ENCODE measurements around the gene IPO13.

The IPO13 gene

GRCh38 chr1:43987159-43987902, 40.6 kb downstream of the IPO13 start:
- no peak overlapping the region for H3K4me3 ChIP-seq
- no peak overlapping the region for H3K27ac ChIP-seq
- no peak for TF ChIP-seq CTCF (IDR thresholded peaks at IDR 0.05)
- DNase-seq (ENCODE audit: low spot score), result no peak

GRCh38 chr1:43990271-43991199, 43.8 kb downstream of the IPO13 start:
- TF ChIP-seq CTCF (IDR thresholded peaks at IDR 0.05), result no peak
- H3K4me3 ChIP-seq, result peak overlapping the region; percentile 84
- no peak for DNase-seq (ENCODE audit: low spot score)
- peak overlapping the region; percentile 84 to 89 for H3K27ac ChIP-seq

GRCh38 chr1:43991200-43991475, 44.4 kb downstream of the IPO13 start:
- Histone ChIP-seq H3K4me3 (peak overlapping the region; percentile 84), H3K27ac (peak overlapping the region; percentile 84 to 89)
- DNase-seq (ENCODE audit: low spot score), result no peak
- TF ChIP-seq CTCF (IDR thresholded peaks at IDR 0.05), result no peak

GRCh38 chr1:43991476-43992231, 44.9 kb downstream of the IPO13 start, which contains the start of gene CCDC24:
Gene CCDC24, plus strand, starts transcription at chr1:43991599. Its CDS starts 280 bp downstream, at chr1:43991879.
- peak within 1 kb of the TSS; percentile 84 to 89 for H3K27ac ChIP-seq
- peak; percentile 93 for DNase-seq (ENCODE audit: low spot score)
- peak within 1 kb of the TSS; percentile 84 for H3K4me3 ChIP-seq
- no peak for TF ChIP-seq CTCF (IDR thresholded peaks at IDR 0.05)

- no peak for DNase-seq (ENCODE audit: low spot score)
- Histone ChIP-seq H3K27ac (peak overlapping the region; percentile 84 to 89), H3K4me3 (peak overlapping the region; percentile 84)
- no peak for TF ChIP-seq CTCF (IDR thresholded peaks at IDR 0.05)
Observed at GRCh38 chr1:43992232-43992995, 45.7 kb downstream of the IPO13 start.

GRCh38 chr1:43993206-43993914, 46.6 kb downstream of the IPO13 start:
- Histone ChIP-seq H3K4me3 (no peak overlapping the region), H3K27ac (no peak overlapping the region)
- no peak for DNase-seq (ENCODE audit: low spot score)
- no peak for TF ChIP-seq CTCF (IDR thresholded peaks at IDR 0.05)

Data from coronary artery (tissue), 2 donors.